Retina (tissue), 1 donor: ENCODE measurements around the gene BTNL3.
A peak's percentile ranks its signal among the peaks of the same experiment; 100 is the strongest.
"Not testable (repeated sequence)": the region's sequence is repeated elsewhere in the genome, so short reads cannot be mapped to it uniquely, and the experiment has no call there.

Source experiments
- DNase-seq: peaks from one replicate; pipeline ENCODE4 v3.0.0-alpha.2; 2016

BTNL3 gene, protein sequence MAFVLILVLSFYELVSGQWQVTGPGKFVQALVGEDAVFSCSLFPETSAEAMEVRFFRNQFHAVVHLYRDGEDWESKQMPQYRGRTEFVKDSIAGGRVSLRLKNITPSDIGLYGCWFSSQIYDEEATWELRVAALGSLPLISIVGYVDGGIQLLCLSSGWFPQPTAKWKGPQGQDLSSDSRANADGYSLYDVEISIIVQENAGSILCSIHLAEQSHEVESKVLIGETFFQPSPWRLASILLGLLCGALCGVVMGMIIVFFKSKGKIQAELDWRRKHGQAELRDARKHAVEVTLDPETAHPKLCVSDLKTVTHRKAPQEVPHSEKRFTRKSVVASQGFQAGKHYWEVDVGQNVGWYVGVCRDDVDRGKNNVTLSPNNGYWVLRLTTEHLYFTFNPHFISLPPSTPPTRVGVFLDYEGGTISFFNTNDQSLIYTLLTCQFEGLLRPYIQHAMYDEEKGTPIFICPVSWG

DNA sequence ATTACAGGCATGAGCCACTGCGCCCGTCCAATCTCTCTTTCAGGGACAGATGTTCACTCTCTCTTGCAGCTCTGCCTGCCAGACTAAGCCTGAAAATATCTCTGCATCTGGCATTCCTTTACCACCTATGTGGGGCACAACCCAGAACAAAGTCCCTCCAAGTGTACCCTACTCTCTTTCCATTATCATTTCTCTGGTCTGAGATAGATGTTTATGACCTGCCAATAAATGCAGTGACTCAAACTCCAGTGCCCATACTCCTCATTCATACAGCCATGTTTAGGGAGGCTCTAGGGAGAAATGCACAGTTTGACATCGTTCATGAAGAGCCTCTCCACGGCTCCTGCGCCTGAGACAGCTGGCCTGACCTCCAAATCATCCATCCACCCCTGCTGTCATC lies at the start of gene BTNL3:
Gene BTNL3, plus strand, starts transcription at position 255 of the 400 bp plus-strand sequence. CDS start 183 bp downstream, outside the sequence.
- no peak for DNase-seq

DNA sequence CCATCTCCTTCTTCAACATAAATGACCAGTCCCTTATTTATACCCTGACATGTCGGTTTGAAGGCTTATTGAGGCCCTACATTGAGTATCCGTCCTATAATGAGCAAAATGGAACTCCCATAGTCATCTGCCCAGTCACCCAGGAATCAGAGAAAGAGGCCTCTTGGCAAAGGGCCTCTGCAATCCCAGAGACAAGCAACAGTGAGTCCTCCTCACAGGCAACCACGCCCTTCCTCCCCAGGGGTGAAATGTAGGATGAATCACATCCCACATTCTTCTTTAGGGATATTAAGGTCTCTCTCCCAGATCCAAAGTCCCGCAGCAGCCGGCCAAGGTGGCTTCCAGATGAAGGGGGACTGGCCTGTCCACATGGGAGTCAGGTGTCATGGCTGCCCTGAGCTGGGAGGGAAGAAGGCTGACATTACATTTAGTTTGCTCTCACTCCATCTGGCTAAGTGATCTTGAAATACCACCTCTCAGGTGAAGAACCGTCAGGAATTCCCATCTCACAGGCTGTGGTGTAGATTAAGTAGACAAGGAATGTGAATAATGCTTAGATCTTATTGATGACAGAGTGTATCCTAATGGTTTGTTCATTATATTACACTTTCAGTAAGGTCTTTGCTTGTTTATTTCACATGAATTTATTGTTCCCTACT lies 38.2 kb upstream of the BTNL3 start:
- DNase-seq: no peak

DNA sequence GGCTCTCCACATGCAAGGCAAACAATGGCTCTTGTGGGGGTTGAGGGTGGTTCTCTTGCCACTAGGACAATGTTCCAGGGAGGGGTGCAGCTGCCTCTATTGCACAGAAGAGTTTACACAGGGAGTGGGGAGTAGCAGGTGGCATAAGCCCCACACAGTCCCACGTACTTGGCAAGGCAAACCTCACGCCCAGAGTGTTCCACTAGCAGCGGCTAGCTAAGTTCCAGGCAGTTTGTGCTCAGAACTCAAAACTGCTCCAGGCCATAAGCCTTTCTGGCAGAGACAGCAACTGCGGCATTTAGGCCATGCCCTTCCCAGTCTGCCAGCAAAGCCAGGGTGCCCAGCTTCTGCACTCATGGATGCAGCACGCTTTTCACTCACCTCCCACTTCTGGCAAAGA lies 29.0 kb upstream of the BTNL3 start:
- DNase-seq: no peak

DNA sequence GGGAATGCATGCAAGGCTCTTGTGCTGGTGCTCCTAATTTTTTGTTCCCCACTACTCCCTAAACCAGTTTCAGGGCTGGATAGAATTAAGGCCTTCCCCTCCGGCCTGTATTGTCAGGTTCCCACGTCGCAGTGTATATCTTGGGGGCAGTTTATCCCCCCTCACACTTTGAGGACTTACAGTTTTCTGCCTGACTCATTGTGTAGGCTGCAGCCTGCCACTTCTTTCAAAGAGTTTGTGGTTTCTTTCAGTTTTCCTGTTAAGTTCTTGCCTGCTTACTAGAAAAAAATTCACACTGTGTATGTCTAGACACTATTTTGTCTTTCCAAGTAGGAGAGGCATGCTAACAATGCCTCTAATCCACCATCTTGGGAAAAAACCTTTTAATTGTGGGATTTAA lies 28.4 kb upstream of the BTNL3 start:
- DNase-seq: no peak

DNA sequence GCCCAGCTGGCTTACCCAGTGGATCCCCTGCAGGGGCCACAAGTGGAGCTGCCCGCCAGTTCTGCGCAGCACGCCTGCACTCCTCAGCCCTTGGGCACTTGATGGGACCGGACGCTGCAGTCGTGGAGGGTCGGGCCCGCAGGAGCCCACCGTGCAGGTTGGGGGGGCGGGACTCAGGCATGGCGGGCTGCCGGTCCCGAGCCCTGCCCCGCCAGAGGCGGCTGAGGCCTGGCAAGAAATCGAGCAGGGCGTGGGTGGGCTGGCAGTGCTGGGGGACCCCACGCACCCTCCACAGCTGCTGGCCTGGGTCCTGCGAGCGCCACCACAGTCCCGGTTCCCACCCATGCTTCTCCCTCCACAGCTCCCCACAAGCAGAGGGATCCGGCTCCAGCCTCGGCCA lies 19.2 kb upstream of the BTNL3 start:
- no peak for DNase-seq

DNA sequence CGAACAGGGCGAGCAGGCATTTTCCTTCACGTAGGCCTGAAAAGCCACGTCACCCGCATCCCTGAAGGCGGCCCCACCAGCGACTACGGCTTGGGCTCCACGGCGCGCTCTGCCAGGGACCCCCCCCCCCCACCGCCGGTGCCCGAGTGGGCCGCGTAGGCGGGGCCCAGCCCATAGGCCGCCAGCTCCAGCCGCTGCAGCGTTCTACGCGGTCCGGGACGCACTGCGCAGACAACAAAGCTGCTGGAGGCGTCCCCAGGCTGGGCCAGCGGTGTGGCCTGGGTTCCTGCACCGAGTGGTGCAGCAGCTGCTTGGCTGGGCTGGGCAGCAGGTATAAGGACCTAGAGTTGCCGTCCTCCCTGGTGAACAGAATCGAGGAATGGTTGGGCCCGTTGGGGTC lies 18.3 kb upstream of the BTNL3 start:
- DNase-seq: no peak

DNA sequence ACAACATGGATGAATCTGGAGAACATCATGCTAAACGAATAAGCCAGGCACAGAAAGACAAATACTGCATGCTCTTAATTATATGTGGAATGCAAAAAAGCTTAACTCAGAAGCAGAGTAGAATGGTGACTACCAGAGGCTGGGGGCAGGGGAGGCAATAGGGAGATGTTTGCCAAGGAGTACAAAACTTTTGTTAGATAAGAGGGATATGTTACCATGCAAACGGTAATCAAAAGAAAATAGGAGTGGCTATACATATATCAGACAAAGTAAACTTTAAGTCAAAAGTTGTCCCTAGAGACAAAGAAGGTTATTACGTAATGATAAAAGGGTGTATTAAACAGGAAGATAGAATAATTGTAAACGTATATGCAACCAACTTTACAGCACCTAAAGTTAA lies 17.8 kb upstream of the BTNL3 start:
- DNase-seq: no peak

DNA sequence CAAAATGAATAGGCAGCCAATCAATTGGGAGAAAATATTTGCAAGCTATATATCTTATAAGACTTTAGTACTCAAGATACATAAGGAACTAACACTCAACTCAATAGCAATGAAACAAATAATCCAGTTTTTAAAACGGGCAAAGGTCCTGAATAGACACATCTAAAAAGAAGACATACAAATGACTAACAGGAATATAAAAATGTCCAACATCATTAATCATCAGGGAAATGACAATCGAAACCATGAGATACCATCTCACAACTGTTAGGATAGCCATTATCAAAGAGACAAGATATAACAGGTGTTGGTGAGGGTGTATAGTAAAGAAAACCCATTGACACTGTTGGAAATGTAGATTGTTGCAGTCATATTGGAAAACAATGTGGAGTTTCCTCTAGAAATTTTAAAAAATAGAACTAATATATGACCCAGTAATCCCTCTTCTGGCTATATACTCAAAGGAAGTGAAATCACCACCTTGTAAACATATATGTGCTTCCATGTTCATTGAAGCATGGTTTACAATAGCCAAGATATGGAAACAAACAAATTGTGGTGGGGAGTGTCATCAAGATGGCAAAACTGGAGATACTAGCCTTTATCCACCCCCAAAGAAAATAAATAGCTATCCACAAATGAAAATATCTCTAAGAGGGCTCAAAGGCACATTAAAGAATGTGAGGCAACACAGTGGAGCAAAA lies 13.9 kb upstream of the BTNL3 start:
- no peak for DNase-seq

DNA sequence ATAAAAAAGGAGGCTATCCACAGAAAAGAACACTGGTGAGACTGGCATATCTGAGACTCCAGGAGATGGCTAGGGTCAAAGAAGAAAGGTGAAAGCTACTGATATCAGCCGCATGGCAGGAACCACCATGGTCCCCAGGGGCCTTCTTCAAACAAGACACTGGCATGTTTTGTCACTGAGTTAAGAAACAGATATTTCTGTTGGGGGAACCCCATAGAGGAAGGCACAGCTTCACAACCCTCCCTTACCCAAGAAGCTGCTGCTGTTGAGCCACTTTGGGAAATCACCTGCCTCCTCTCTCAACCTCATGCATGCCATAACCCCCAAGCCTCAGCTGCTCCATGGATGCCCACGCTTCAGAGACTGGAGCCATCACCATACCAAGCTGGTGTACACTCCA lies 13.3 kb upstream of the BTNL3 start:
- no peak for DNase-seq

DNA sequence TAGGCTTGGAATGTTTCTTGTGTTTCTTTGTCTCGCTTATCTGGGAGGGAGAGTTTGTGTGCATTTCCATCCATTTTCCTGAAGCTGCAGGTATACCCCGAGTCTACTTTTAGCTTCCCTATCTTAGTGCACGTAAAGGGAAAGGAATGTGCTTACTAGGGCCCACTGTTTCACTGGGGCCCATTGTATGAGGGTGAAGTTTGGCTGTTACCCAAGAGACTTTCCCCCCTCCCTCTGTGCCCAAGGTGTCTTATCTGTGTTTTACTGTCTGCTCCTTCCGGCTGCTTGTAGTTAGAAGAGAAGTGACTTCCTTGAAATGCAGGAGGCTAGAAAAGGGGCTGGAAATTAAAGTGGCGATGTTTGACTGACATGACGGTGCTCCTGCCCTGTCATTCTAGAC lies 12.1 kb upstream of the BTNL3 start:
- DNase-seq: no peak

DNA sequence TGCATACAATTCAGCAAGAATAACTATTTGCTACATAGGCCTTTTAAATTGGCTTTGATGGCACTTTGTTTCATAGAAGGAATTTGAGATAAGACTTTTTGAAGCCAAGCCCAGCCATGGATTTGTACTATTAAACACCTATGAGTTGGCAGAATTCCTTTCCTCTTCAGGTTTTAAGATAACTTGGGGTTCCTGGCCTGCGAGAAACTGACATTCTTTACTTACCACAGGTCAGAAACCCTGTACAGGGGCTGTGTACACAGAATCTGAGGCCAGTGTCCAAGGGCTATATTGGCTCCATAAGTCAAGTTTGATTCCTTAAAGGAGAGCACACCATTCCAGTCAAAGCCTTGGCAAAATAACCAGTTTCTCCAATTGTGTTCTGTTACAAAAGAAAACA lies 10.8 kb upstream of the BTNL3 start:
- no peak for DNase-seq

DNA sequence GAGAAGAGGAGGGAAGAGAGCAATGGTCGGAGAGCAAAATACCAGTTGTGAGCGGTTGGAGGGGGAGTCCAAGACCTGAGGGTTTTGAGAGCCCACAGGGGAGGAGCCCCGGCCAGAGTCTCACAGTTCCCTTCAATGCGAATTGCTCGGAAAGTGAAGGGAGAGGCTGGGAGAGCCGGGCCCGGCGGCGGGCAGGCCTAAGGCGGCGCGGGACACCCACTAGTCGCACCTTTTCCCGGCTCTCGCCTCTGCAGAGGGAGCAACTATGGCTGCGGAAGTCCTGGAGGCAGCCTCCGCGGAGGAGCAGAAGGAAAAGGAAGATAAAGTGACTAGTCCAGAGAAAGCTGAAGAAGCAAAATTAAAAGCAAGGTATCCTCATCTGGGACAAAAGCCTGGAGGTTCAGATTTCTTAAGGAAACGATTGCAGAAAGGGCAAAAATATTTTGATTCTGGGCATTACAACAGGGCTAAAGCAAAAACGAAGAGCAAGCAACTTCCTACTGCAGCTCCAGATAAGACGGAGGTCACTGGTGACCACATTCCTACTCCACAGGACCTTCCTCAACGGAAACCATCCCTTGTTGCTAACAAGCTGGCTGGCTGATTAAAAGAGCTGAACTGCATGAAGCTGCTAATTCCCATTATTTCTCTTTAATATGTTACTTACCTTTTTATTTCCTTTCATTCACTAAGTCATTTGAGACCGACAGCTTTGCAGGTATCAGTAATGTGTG lies 6.5 kb upstream of the BTNL3 start:
- DNase-seq: no peak

DNA sequence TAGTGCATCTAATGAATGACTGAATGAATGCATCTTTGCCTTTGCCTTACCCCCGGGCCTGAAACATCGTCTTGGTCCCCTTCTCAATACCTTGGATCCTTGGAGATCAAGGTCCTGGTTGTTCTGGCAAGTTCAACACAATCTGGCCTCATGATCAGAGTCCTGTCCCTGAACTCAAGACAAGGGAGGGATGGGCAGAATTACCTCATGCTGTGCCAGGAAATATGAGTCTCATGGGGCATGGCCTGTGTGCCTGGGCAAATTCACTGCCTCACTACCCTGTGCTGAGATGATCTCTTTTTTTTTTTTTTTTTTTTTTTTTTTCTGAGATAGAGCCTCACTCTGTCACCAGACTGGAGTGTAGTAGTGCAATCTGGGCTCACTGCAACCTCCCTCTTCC lies 630 bp upstream of the BTNL3 start:
- DNase-seq: no peak

DNA sequence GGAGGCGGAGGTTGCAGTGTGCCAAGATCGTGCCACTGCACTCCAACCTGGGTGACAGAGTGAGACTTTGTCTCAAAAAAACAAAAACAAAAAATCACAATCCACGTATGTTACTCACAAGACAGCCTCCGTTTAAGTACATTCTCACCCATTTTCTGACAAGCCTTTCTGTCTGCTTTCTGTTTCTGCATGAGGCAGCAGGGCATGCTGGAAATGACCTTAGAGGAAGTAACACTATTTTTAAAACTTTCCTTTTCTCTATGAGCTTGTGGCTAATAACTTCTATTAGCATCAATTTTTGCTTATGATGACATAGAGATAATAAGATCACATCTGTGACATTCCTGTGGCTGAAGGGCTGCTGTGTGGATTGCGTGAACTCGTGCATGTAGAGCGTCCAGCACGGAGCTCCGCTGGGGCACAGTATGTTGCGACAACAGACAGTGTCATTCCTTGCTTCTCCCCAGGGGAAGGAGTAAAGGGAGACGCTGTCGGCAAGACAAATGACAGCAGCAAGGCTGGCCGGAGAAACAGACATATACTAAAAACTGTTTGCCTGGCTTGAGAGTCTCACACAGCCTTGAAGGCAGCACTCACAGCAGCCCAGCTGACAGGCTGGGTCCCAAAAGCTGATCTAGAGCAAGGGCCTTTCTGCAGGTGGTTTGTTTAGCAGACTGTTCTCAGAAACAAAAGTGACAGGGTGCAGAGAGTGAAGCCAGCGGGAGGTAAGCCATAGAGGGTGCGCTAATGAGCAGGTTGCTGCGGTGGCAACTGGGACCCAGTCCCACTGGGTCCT lies 1.6 kb downstream of the BTNL3 start:
- peak; percentile 17 for DNase-seq

DNA sequence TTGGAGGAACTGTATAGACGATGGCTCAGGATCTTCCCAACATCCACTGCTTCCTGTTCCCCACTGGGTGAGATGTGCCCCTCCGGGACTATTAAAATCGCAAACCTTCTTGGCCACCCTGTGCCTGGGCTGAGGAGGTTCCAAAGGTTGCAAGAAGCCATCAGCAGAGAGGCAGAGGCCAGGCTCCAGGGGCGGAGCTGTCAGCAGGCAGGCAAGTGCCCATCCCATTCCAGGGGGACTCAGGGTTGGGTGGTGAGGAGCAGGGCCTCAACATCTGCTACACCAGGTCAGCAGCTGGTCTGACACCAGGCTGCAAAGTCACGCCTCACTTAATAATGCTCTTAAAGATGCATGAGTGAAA lies 2.2 kb downstream of the BTNL3 start:
- peak; percentile 15 for DNase-seq

DNA sequence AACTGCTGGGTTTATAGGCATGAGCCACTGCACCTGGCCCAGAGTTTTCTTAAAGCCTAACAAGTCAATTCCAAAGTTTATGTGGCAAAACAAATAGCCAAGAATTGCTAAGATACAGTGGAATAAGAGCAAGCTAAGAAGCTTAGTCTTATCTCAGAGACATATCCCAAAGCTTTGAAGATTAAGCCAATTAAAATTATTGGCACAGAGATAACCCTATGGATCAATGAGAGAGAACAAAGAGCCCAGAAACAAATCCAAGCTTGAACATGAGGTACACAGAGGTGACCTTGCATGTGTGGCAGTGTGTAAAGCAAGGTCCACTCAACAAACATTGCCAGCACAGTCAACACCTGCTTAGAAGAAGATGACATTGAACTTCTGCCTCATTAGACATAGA lies 13.3 kb downstream of the BTNL3 start:
- DNase-seq: no peak

DNA sequence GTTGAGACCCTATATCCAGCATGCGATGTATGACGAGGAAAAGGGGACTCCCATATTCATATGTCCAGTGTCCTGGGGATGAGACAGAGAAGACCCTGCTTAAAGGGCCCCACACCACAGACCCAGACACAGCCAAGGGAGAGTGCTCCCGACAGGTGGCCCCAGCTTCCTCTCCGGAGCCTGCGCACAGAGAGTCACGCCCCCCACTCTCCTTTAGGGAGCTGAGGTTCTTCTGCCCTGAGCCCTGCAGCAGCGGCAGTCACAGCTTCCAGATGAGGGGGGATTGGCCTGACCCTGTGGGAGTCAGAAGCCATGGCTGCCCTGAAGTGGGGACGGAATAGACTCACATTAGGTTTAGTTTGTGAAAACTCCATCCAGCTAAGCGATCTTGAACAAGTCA lies 17.1 kb downstream of the BTNL3 start:
- no peak for DNase-seq

DNA sequence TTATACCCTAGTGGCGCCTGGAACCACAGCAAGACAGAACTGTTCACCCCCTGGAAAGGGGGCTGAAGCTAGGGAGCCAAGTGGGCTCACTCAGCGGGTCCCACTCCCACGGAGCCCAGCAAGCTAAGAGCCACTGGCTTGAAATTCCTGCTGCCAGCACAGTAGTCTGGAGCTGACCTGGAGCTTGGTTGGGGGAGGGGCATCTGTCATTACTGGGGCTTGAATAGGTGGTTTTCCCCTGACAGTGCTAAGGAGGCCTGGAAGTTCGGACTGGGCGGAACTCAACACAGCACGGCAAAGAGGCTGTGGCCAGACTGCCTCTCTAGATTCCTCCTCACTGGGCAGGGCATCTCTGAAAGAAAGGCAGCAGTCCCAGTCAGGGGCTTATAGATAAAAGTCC lies 19.5 kb downstream of the BTNL3 start:
- DNase-seq: no peak

DNA sequence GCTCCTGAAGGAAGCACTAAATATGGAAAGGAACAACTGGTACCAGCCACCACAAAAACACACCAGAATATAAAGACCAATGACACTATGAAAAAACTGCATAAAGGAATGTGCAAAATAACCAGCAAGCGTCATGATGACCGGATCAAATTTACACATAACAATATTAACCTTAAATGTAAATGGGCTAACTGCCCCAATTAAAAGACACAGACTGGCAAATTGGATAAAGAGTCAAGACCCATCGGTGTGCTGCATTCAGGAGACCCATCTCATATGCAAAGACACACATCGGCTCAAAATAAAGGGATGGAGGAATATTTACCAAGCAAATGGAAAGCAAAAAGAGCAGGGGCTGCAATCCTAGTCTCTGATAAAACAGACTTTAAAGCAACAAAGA lies 21.4 kb downstream of the BTNL3 start:
- DNase-seq: not testable (repeated sequence)

DNA sequence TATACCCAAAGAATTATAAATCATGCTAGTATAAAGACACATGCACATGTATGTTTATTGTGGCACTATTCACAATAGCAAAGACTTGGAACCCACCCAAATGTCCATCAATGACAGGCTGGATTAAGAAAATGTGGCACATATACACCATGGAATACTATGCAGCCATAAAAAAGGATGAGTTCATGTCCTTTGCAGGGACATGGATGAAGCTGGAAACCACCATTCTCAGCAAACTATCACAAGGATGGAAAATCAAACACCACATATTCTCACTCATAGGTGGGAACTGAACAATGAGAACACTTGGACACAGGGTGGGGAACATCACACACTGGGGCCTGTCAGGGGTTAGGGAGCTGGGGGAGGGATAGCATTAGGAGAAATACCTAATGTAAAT lies 26.0 kb downstream of the BTNL3 start:
- not testable (repeated sequence) for DNase-seq

DNA sequence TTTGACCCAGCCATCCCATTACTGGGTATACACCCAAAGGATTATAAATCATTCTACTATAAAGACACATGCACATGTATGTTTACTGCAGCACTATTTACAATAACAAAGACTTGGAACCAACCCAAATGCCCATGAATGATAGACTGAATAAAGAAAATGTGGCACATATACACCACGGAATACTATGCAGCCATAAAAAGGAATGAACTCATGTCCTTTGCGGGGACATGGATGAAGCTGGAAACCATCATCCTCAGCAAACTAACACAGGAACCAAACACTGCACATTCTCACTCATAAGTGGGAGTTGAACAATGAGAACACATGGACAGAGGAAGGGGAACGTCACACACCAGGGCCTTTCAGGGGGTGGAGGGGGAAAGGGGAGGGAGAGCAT lies 28.8 kb downstream of the BTNL3 start:
- not testable (repeated sequence) for DNase-seq

DNA sequence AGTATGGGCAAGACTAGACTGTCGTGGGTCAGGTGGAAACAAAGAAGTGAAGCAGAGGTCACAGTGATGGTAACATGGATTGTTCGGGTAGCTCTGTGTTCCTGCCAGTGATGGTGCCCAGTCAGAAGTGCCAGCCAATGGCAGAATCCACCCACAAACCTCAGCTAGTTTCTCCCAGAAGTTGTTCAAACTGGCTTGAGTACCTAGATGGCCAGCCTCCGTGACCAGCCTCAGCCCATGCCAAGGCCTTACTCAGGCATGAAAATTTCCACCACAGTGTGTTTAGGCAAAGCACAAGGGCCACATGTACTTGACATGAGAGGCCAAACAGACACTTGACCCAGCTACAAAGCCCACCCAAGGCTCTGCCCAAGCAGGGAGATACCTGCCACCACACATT lies 32.0 kb downstream of the BTNL3 start:
- DNase-seq: no peak
